ENCODE results near the gene OR7G2. TPM values are rescaled to one million over a fixed set of nuclear protein-coding genes. Genes with fewer than 3 reads are reported as not detected.

Gene OR7G2
- total RNA-seq, 1 experiment from 2014 or later = not detected

Other genes with a start within 250 kb of the OR7G2 start
- gene MUC16, start 97.1 kb downstream of the OR7G2 start, total RNA-seq (2021) = 0.04 to 0.09 TPM (median 0.07 TPM) in 3 replicates
- gene OR1M1, start 20.4 kb downstream of the OR7G2 start, total RNA-seq (2021) = not detected in 3 replicates
- not detected in 3 replicates for gene OR7G1, start 8.3 kb upstream of the OR7G2 start, total RNA-seq (2021)
- gene OR7G3, start 19.5 kb upstream of the OR7G2 start, total RNA-seq (2021) = not detected in 3 replicates
- 36.8 to 38.7 TPM (median 38.4 TPM) in 3 replicates for gene ZNF317, start 32.9 kb upstream of the OR7G2 start, total RNA-seq (2021)
- not detected in 3 replicates for gene OR7D2, start 71.5 kb upstream of the OR7G2 start, total RNA-seq (2021)
- gene OR7D4, start 112.1 kb upstream of the OR7G2 start, total RNA-seq (2021) = not detected in 3 replicates
- not detected in 3 replicates for gene OR7E24, start 143.5 kb upstream of the OR7G2 start, total RNA-seq (2021)
- gene ZNF699, start 202.4 kb upstream of the OR7G2 start, total RNA-seq (2021) = 3.2 to 5.9 TPM (median 3.7 TPM) in 3 replicates
- 12.5 to 15.1 TPM (median 12.9 TPM) in 3 replicates for gene ZNF559, start 216.7 kb upstream of the OR7G2 start, total RNA-seq (2021)